Lung (tissue), 12 donors: ENCODE data around the gene DOCK6. TPM values are rescaled to one million over a fixed set of nuclear protein-coding genes. Genes with fewer than 3 reads are reported as not detected.

ENCODE experiments used
- ATAC-seq: fragments of 200-7000 bp; cut with Tn5 transposase; one replicate; pipeline ENCODE4 v1.9.1; 2020; ENCODE audit warnings: moderate number of reproducible peaks; ENCODE audit not compliant: insufficient read depth, low FRiP score
- DNase-seq, 3 donors: peaks; one replicate each; pipeline ENCODE4 v3.0.0-alpha.2; 2013 to 2017
- H3K27ac ChIP-seq, 2 donors: one replicate each; pipeline ENCODE4 v1.5.1; 2013; ENCODE audit warnings: mild to moderate bottlenecking in 2 of 2, moderate library complexity in 2 of 2, control low read depth in 1 of 2, inconsistent platforms in 1 of 2, low read depth in 1 of 2, low read length in 1 of 2
- H3K27me3 ChIP-seq, 3 donors: one replicate each; pipeline ENCODE4 v1.5.1; 2013; ENCODE audit warnings: low read length in 2 of 3; ENCODE audit not compliant: control insufficient read depth in 3 of 3, insufficient read depth in 3 of 3
- H3K36me3 ChIP-seq, 4 donors: one replicate each; pipeline ENCODE4 v1.5.1; 2013; ENCODE audit warnings: low read length in 4 of 4, mild to moderate bottlenecking in 1 of 4, moderate library complexity in 1 of 4; ENCODE audit not compliant: control insufficient read depth in 4 of 4, insufficient read depth in 4 of 4
- H3K4me1 ChIP-seq, 5 donors: one replicate each; pipeline ENCODE4 v1.5.1; 2013; ENCODE audit warnings: low read length in 5 of 5, mild to moderate bottlenecking in 2 of 5, moderate library complexity in 1 of 5; ENCODE audit not compliant: control insufficient read depth in 5 of 5, insufficient read depth in 5 of 5
- H3K4me3 ChIP-seq: one replicate; pipeline ENCODE4 v1.5.1; 2013; ENCODE audit warnings: mild to moderate bottlenecking, control low read depth, moderate library complexity
- H3K9ac ChIP-seq, 2 donors: one replicate each; pipeline ENCODE4 v1.5.1; 2013; ENCODE audit warnings: low read length in 2 of 2, control low read depth in 1 of 2; ENCODE audit not compliant: insufficient read depth in 1 of 2
- H3K9me3 ChIP-seq, 4 donors: one replicate each; pipeline ENCODE4 v1.5.1; 2013; ENCODE audit warnings: low read length in 3 of 4, mild to moderate bottlenecking in 1 of 4, moderate library complexity in 1 of 4; ENCODE audit not compliant: control insufficient read depth in 4 of 4, insufficient read depth in 3 of 4
- WGBS, 2 donors: extraction: QIAGEN DNeasy Blood & Tissue Kit; methylation state at CpG; one replicate each; pipeline ENCODE4 v1.1.7; 2013; 5-methylcytosine and 5-hydroxymethylcytosine counted together
- polyA plus RNA-seq, 2 donors: library from polyadenylated mRNA; stranded (reverse); fragments of 200-250 nt; gene quantifications; one replicate each; pipeline ENCODE4 v1.2.1, GENCODE V29; 2013
- total RNA-seq, 2 donors: library from RNA; depleted of rRNA in 1 of 2; stranded (reverse); fragments of >200 nt in 1 of 2; gene quantifications; one replicate each; pipeline ENCODE4 v1.2.1, GENCODE V29; 2014 to 2021
- TF ChIP-seq, protein P1 (sequence below): IDR thresholded peaks from 2 replicates; pipeline ENCODE4 v1.5.1; 2012; ENCODE audit warnings: mild to moderate bottlenecking; ENCODE audit errors: control extremely low read depth, extremely low read depth
- donor health status: control.
- donor health status: control.
- donor health status: Bipolar disorder and iron deficiency.
- donor health status: healthy.
- donor health status: DM: yes; HTN: yes; CAD: no.

DOCK6 gene
- total and polyA plus RNA-seq, 4 donors, result 38.6 to 129 (median 73.7) TPM

DNA sequence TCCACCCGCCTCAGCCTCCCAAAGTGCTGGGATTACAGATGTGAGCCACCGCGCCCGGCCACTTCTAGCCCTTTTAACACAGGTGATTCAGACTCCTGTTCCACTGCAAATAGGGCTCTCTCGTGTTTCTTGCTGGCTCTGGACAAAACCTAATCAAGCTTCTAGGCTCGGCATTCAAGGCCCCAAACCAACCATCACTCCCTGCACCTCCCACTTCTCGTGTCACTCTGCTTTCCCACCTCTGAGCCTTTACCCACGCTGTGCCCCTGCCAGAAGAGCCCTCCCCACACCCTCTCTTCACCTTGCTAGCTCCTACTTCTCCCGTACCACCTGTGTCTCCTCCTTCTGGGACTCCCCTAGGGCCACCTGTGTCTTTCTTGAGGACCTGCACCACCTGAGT, 84.7 kb downstream of the DOCK6 start:
- DNase-seq, result no peak
- no peak for ATAC-seq
- peaks cover 11 to 57% (median 50%) of the 10 kb centered on the region in 4 donors for H3K36me3 ChIP-seq
- no peak overlapping the region for H3K27ac ChIP-seq
- 92 to 96% methylated on average over 9 of the region's 9 CpGs for WGBS, 2 donors
- H3K4me1 ChIP-seq, result peaks cover 0 to 9% (median 0%) of the 10 kb centered on the region in 5 donors
- H3K9ac ChIP-seq, result no peak overlapping the region
- no peaks in the 10 kb centered on the region for H3K9me3 ChIP-seq
- TF ChIP-seq, protein P1, sequence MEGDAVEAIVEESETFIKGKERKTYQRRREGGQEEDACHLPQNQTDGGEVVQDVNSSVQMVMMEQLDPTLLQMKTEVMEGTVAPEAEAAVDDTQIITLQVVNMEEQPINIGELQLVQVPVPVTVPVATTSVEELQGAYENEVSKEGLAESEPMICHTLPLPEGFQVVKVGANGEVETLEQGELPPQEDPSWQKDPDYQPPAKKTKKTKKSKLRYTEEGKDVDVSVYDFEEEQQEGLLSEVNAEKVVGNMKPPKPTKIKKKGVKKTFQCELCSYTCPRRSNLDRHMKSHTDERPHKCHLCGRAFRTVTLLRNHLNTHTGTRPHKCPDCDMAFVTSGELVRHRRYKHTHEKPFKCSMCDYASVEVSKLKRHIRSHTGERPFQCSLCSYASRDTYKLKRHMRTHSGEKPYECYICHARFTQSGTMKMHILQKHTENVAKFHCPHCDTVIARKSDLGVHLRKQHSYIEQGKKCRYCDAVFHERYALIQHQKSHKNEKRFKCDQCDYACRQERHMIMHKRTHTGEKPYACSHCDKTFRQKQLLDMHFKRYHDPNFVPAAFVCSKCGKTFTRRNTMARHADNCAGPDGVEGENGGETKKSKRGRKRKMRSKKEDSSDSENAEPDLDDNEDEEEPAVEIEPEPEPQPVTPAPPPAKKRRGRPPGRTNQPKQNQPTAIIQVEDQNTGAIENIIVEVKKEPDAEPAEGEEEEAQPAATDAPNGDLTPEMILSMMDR, result no peak
- no peaks in the 10 kb centered on the region for H3K27me3 ChIP-seq
- no peak overlapping the region for H3K4me3 ChIP-seq

DNA sequence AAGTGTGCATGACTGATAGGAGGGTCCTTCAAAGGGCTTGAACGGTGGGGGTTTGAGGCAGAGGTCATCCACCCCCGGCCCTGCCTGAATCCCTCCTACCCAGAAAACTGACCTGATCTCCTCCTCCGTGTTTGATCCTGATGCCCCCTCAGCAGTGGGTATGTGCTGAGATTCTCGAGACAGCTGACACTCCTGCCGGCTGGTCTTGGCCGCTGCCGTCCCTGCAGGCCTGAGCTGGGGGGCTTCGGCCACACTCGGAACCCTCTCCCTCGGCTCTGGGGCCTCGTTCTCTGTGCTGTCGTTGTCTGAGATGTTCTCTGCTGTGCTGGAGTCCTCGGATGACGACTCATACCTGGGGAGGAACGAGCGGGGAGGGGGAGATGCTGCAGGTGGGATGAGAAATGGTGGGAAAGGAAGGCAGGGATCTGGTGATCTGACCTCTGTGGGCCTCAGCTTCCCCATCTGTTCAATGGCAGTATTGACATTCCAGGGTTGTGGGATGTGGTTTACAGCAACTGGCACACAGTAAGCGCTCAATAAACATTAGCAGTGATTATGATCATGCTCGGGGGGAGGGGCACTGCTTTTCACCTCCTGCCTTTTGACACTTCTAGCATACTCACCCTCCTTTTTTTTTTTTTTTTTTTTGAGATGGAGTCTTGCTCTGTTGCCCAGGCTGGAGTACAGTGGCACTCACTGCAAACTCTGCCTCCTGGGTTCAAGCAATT, 85.7 kb downstream of the DOCK6 start:
- H3K27ac ChIP-seq, result no peak overlapping the region
- no peaks in the 10 kb centered on the region for H3K27me3 ChIP-seq
- WGBS, 2 donors, result 95 to 96% methylated on average over 18 of the region's 18 CpGs
- TF ChIP-seq, protein P1, result no peak
- no peak for DNase-seq
- no peak overlapping the region for H3K9ac ChIP-seq
- H3K36me3 ChIP-seq, result peaks cover 11 to 62% (median 54%) of the 10 kb centered on the region in 4 donors
- no peak for ATAC-seq
- no peaks in the 10 kb centered on the region for H3K9me3 ChIP-seq
- peaks cover 0 to 9% (median 0%) of the 10 kb centered on the region in 5 donors for H3K4me1 ChIP-seq
- no peak overlapping the region for H3K4me3 ChIP-seq

DNA sequence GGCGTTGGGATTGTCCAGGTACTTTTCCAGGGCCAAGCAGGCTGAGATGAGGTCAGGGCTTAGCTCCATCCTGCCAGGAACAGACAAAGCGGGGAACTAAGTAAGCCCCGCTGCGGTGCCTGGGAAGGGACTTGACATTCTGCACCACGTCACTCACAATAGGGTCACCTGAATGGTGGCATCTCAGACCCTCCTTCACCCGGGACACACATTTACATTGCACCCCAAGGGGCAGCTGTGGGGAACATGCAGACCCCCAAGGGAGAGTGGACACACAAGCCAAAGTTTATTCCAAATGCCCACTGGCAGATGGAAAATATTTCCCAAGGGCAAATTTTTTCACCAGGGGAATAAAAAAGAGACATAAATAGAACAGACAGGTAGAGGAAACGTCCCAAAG, 86.4 kb downstream of the DOCK6 start:
- H3K4me1 ChIP-seq, result peaks cover 0 to 6% (median 0%) of the 10 kb centered on the region in 5 donors
- H3K36me3 ChIP-seq, result peaks cover 11 to 60% (median 55%) of the 10 kb centered on the region in 4 donors
- H3K9me3 ChIP-seq, result no peaks in the 10 kb centered on the region
- ATAC-seq (no peak), DNase-seq (no peak)
- H3K4me3 ChIP-seq, result no peak overlapping the region
- no peak overlapping the region for H3K9ac ChIP-seq
- H3K27ac ChIP-seq, result no peak overlapping the region
- 93 to 96% methylated on average over 7 of the region's 7 CpGs for WGBS, 2 donors
- TF ChIP-seq, protein P1, result no peak
- no peaks in the 10 kb centered on the region for H3K27me3 ChIP-seq

DNA sequence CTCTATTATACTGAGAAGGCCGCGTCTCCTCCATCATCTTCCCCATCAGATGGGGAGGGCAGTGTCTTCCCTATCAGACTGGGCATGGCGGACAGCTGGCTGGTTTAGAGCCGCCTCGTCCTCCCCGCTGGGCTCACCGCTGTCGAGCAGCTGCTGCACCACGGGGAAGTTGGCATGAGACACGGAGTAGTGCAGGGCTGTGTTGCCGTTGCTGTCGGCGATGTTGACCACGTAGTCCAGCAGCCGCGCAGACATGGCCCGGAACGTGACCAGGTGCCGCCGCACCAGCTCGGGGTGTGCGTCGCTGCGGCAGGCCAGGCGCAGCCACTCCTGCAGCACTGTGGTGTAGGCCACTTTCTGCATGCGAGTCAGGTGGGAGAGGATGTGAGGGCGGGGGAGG, 88.0 kb downstream of the DOCK6 start:
- H3K9ac ChIP-seq, result no peak overlapping the region
- no peaks in the 10 kb centered on the region for H3K27me3 ChIP-seq
- H3K27ac ChIP-seq, result no peak overlapping the region
- H3K4me3 ChIP-seq, result no peak overlapping the region
- H3K9me3 ChIP-seq, result no peaks in the 10 kb centered on the region
- H3K4me1 ChIP-seq, result peaks cover 0 to 2% (median 0%) of the 10 kb centered on the region in 5 donors
- H3K36me3 ChIP-seq, result peaks cover 11 to 63% (median 62%) of the 10 kb centered on the region in 4 donors
- no peak for ATAC-seq
- 96 to 97% methylated on average over 27 of the region's 27 CpGs for WGBS, 2 donors
- TF ChIP-seq, protein P1, result no peak
- no peak for DNase-seq
